ENCODE data around the gene EIF2S2.
"Not testable (repeated sequence)": the region's sequence is repeated elsewhere in the genome, so short reads cannot be mapped to it uniquely, and the experiment has no call there.

Gene EIF2S2

GRCh38 chr20:34111702-34112599 lies at the start of gene EIF2S2:
Gene EIF2S2 (minus strand): TSS chr20:34112243. CDS start chr20:34112110, 133 bp downstream.
- intact Hi-C loops (cut with micrococcal nuclease) = loop anchor here (1.0 to 5.0 kb wide), 2 partner anchors 120 to 300 kb away; partner anchors contain the start of gene RALY
- H3K27me3 Mint-ChIP-seq = no peaks in the 10 kb centered on the region
- H3K4me3 Mint-ChIP-seq = peak within 1 kb of the TSS; percentile 96
- H3K27ac Mint-ChIP-seq = peak within 1 kb of the TSS; percentile 91
- H3K36me3 Mint-ChIP-seq (ENCODE audit: low read depth) = peaks cover 32% of the 10 kb centered on the region
- no peaks in the 10 kb centered on the region for H3K9me3 Mint-ChIP-seq
- H3K4me1 Mint-ChIP-seq (ENCODE audit: low read depth) = peaks cover 40% of the 10 kb centered on the region

- H3K36me3 Mint-ChIP-seq (ENCODE audit: low read depth); H3K27ac Mint-ChIP-seq; H3K9me3 Mint-ChIP-seq; H3K4me3 Mint-ChIP-seq; H3K27me3 Mint-ChIP-seq; intact Hi-C loops (cut with micrococcal nuclease): not testable (repeated sequence)
- peaks cover 32% of the 10 kb centered on the region for H3K4me1 Mint-ChIP-seq (ENCODE audit: low read depth)
Observed at GRCh38 chr20:34157697-34158096, 45.7 kb upstream of the EIF2S2 start.

GRCh38 chr20:34155836-34156235 lies 43.8 kb upstream of the EIF2S2 start:
- Mint-ChIP-seq H3K27ac (peak overlapping the region; percentile 43), H3K9me3 (no peaks in the 10 kb centered on the region), H3K4me3 (no peak overlapping the region), H3K36me3 (ENCODE audit: low read depth) (no peaks in the 10 kb centered on the region), H3K4me1 (ENCODE audit: low read depth) (peaks cover 27% of the 10 kb centered on the region), H3K27me3 (peaks cover 3% of the 10 kb centered on the region)
- intact Hi-C loops (cut with micrococcal nuclease) = no loop called here

GRCh38 chr20:34153169-34153568 lies 41.1 kb upstream of the EIF2S2 start:
- H3K27ac Mint-ChIP-seq; H3K9me3 Mint-ChIP-seq; H3K4me3 Mint-ChIP-seq; H3K27me3 Mint-ChIP-seq; intact Hi-C loops (cut with micrococcal nuclease); H3K36me3 Mint-ChIP-seq (ENCODE audit: low read depth): not testable (repeated sequence)
- H3K4me1 Mint-ChIP-seq (ENCODE audit: low read depth) = peaks cover 19% of the 10 kb centered on the region

GRCh38 chr20:34152073-34152472 lies 40.0 kb upstream of the EIF2S2 start:
- H3K9me3 Mint-ChIP-seq; H3K4me3 Mint-ChIP-seq; intact Hi-C loops (cut with micrococcal nuclease); H3K27me3 Mint-ChIP-seq; H3K36me3 Mint-ChIP-seq (ENCODE audit: low read depth); H3K27ac Mint-ChIP-seq: not testable (repeated sequence)
- H3K4me1 Mint-ChIP-seq (ENCODE audit: low read depth) = peaks cover 10% of the 10 kb centered on the region

GRCh38 chr20:34150306-34151000 lies 38.4 kb upstream of the EIF2S2 start:
- intact Hi-C loops (cut with micrococcal nuclease) = no loop called here
- Mint-ChIP-seq H3K27ac (no peak overlapping the region), H3K4me1 (ENCODE audit: low read depth) (no peaks in the 10 kb centered on the region), H3K4me3 (no peak overlapping the region), H3K27me3 (peaks cover 4% of the 10 kb centered on the region), H3K36me3 (ENCODE audit: low read depth) (no peaks in the 10 kb centered on the region), H3K9me3 (no peaks in the 10 kb centered on the region)

- no peak overlapping the region for H3K27ac Mint-ChIP-seq
- H3K9me3 Mint-ChIP-seq = no peaks in the 10 kb centered on the region
- H3K4me1 Mint-ChIP-seq (ENCODE audit: low read depth) = peaks cover 8% of the 10 kb centered on the region
- H3K4me3 Mint-ChIP-seq = no peak overlapping the region
- intact Hi-C loops (cut with micrococcal nuclease) = no loop called here
- H3K27me3 Mint-ChIP-seq = no peaks in the 10 kb centered on the region
- H3K36me3 Mint-ChIP-seq (ENCODE audit: low read depth) = no peaks in the 10 kb centered on the region
Observed at GRCh38 chr20:34145280-34145819, 33.3 kb upstream of the EIF2S2 start.

- Mint-ChIP-seq H3K4me1 (ENCODE audit: low read depth) (peaks cover 18% of the 10 kb centered on the region), H3K9me3 (no peaks in the 10 kb centered on the region), H3K27me3 (no peaks in the 10 kb centered on the region), H3K4me3 (no peak overlapping the region), H3K27ac (no peak overlapping the region), H3K36me3 (ENCODE audit: low read depth) (no peaks in the 10 kb centered on the region)
- intact Hi-C loops (cut with micrococcal nuclease) = no loop called here
Observed at GRCh38 chr20:34143951-34144350, 31.9 kb upstream of the EIF2S2 start.

- Mint-ChIP-seq H3K4me1 (ENCODE audit: low read depth) (peaks cover 18% of the 10 kb centered on the region), H3K27me3 (no peaks in the 10 kb centered on the region), H3K9me3 (no peaks in the 10 kb centered on the region), H3K4me3 (no peak overlapping the region), H3K36me3 (ENCODE audit: low read depth) (no peaks in the 10 kb centered on the region), H3K27ac (no peak overlapping the region)
- intact Hi-C loops (cut with micrococcal nuclease) = no loop called here
Observed at GRCh38 chr20:34142121-34142520, 30.1 kb upstream of the EIF2S2 start.

- H3K27me3 Mint-ChIP-seq = no peaks in the 10 kb centered on the region
Observed at GRCh38 chr20:34141293-34141692, 29.2 kb upstream of the EIF2S2 start.

GRCh38 chr20:34135525-34136275 lies 23.7 kb upstream of the EIF2S2 start:
- H3K9me3 Mint-ChIP-seq; H3K27me3 Mint-ChIP-seq; H3K36me3 Mint-ChIP-seq (ENCODE audit: low read depth); intact Hi-C loops (cut with micrococcal nuclease); H3K4me3 Mint-ChIP-seq; H3K27ac Mint-ChIP-seq: not testable (repeated sequence)
- H3K4me1 Mint-ChIP-seq (ENCODE audit: low read depth) = peaks cover 13% of the 10 kb centered on the region

More at GRCh38 chr20:34141293-34141692, 29.2 kb upstream of the EIF2S2 start:
- Mint-ChIP-seq H3K27ac (no peak overlapping the region), H3K4me1 (ENCODE audit: low read depth) (peaks cover 18% of the 10 kb centered on the region), H3K9me3 (no peaks in the 10 kb centered on the region), H3K36me3 (ENCODE audit: low read depth) (no peaks in the 10 kb centered on the region), H3K4me3 (no peak overlapping the region)
- intact Hi-C loops (cut with micrococcal nuclease) = no loop called here

GRCh38 chr20:34133365-34133860 lies 21.4 kb upstream of the EIF2S2 start:
- H3K36me3 Mint-ChIP-seq (ENCODE audit: low read depth); H3K9me3 Mint-ChIP-seq; intact Hi-C loops (cut with micrococcal nuclease); H3K4me3 Mint-ChIP-seq; H3K27ac Mint-ChIP-seq; H3K4me1 Mint-ChIP-seq (ENCODE audit: low read depth): not testable (repeated sequence)
- H3K27me3 Mint-ChIP-seq = peaks cover 14% of the 10 kb centered on the region

GRCh38 chr20:34132943-34133342 lies 20.9 kb upstream of the EIF2S2 start:
- H3K36me3 Mint-ChIP-seq (ENCODE audit: low read depth); intact Hi-C loops (cut with micrococcal nuclease); H3K9me3 Mint-ChIP-seq; H3K27ac Mint-ChIP-seq; H3K4me1 Mint-ChIP-seq (ENCODE audit: low read depth); H3K4me3 Mint-ChIP-seq: not testable (repeated sequence)
- H3K27me3 Mint-ChIP-seq = peaks cover 14% of the 10 kb centered on the region

Measured in dendritic cell treated with granulocyte-macrophage colony-stimulating factor and Interleukin-4, amounts not matched to agents 40 ng/mL and 50 ng/mL, for 4 days (primary cell).